Transverse colon (tissue), 4 donors: ENCODE results near the gene NDUFS6.

Experiments used
- POLR2A ChIP-seq: fragments of 450-650 bp; IDR thresholded peaks from one replicate; pipeline ENCODE4 v1.6.1; 2016; ENCODE audit warnings: antibody characterized with exemption, mild to moderate bottlenecking, moderate library complexity
- POLR2AphosphoS5 ChIP-seq, 3 donors: sonication (generic); formaldehyde crosslinking; IDR thresholded peaks; one replicate each; pipeline ENCODE4 v1.6.1; 2016; ENCODE audit warnings: antibody characterized with exemption in 3 of 3
- TF ChIP-seq, protein P1 (sequence below), 5 experiments: fragments of 200-600 bp in 3 of 5; fragments of 450-650 bp in 2 of 5; sonication (generic) in 3 of 5; IDR thresholded peaks; 1 replicate in 2 of 5; 2 replicates in 3 of 5; pipeline ENCODE4 v1.5.1; 2016 to 2017; ENCODE audit warnings: antibody characterized with exemption in 5 of 5, inconsistent platforms in 3 of 5, mild to moderate bottlenecking in 2 of 5, moderate library complexity in 1 of 5

DNA sequence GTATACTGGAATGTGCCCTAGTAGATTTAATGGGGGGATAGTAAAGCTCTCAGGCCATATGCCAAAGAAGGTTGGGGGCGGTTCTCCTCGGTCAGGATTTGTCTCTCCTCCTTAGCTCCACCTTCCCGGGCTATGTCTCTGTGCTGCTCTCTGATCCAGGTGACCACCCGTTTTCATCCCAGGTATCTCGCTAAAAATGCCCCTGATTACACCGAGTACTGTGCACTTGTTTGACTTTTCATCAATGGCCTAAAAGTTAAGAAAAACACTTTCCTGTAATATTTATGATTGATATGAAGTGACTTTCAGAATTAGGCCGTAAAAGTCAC is 724 bp downstream of the NDUFS6 start:
- TF ChIP-seq POLR2A: no peak
- TF ChIP-seq, protein P1, sequence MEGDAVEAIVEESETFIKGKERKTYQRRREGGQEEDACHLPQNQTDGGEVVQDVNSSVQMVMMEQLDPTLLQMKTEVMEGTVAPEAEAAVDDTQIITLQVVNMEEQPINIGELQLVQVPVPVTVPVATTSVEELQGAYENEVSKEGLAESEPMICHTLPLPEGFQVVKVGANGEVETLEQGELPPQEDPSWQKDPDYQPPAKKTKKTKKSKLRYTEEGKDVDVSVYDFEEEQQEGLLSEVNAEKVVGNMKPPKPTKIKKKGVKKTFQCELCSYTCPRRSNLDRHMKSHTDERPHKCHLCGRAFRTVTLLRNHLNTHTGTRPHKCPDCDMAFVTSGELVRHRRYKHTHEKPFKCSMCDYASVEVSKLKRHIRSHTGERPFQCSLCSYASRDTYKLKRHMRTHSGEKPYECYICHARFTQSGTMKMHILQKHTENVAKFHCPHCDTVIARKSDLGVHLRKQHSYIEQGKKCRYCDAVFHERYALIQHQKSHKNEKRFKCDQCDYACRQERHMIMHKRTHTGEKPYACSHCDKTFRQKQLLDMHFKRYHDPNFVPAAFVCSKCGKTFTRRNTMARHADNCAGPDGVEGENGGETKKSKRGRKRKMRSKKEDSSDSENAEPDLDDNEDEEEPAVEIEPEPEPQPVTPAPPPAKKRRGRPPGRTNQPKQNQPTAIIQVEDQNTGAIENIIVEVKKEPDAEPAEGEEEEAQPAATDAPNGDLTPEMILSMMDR (IDR thresholded peaks at IDR 0.05): no peak
- TF ChIP-seq POLR2AphosphoS5 (IDR thresholded peaks at IDR 0.05): no peak
